Measurements from ENCODE around the gene TM6SF1.
"Not testable (repeated sequence)": the region's sequence is repeated elsewhere in the genome, so short reads cannot be mapped to it uniquely, and the experiment has no call there.

TM6SF1 gene

GRCh38 chr15:83106994-83107840, at the start of gene TM6SF1:
Gene TM6SF1, plus strand, starts transcription at chr15:83107645. Its CDS starts 36 bp downstream, at chr15:83107681.
- DNase-seq (ENCODE audit: low read depth), result no peak

GRCh38 chr15:83057696-83058376, 49.6 kb upstream of the TM6SF1 start:
- DNase-seq (ENCODE audit: low read depth), result no peak

- DNase-seq (ENCODE audit: low read depth), result peak; percentile 62
These were observed 45.8 kb upstream of the TM6SF1 start for GRCh38 chr15:83061680-83062079.

GRCh38 chr15:83062768-83063180, 44.7 kb upstream of the TM6SF1 start:
- DNase-seq (ENCODE audit: low read depth), result no peak

- DNase-seq (ENCODE audit: low read depth), result no peak
These were observed 43.9 kb upstream of the TM6SF1 start for GRCh38 chr15:83063551-83063950.

- no peak for DNase-seq (ENCODE audit: low read depth)
These were observed 42.6 kb upstream of the TM6SF1 start for GRCh38 chr15:83064859-83065258.

GRCh38 chr15:83065431-83065830, 42.0 kb upstream of the TM6SF1 start:
- no peak for DNase-seq (ENCODE audit: low read depth)

GRCh38 chr15:83066034-83066733, 41.3 kb upstream of the TM6SF1 start:
- no peak for DNase-seq (ENCODE audit: low read depth)

GRCh38 chr15:83066734-83067637, 40.5 kb upstream of the TM6SF1 start, which contains the start of gene BTBD1:
Gene BTBD1, minus strand, starts transcription at chr15:83067252. Its CDS starts 101 bp downstream, at chr15:83067151.
- peak; percentile 91 for DNase-seq (ENCODE audit: low read depth)

- no peak for DNase-seq (ENCODE audit: low read depth)
These were observed 39.8 kb upstream of the TM6SF1 start for GRCh38 chr15:83067638-83067962.

GRCh38 chr15:83068054-83068453, 39.4 kb upstream of the TM6SF1 start:
- DNase-seq (ENCODE audit: low read depth), result no peak

- not testable (repeated sequence) for DNase-seq (ENCODE audit: low read depth)
These were observed 38.2 kb upstream of the TM6SF1 start for GRCh38 chr15:83069211-83069642.

GRCh38 chr15:83077491-83078230, 29.8 kb upstream of the TM6SF1 start:
- DNase-seq (ENCODE audit: low read depth), result no peak

- DNase-seq (ENCODE audit: low read depth), result no peak
These were observed 28.7 kb upstream of the TM6SF1 start for GRCh38 chr15:83078712-83079111.

GRCh38 chr15:83081256-83082014, 26.0 kb upstream of the TM6SF1 start:
- no peak for DNase-seq (ENCODE audit: low read depth)

GRCh38 chr15:83082730-83083386, 24.6 kb upstream of the TM6SF1 start:
- no peak for DNase-seq (ENCODE audit: low read depth)

- not testable (repeated sequence) for DNase-seq (ENCODE audit: low read depth)
These were observed 22.0 kb upstream of the TM6SF1 start for GRCh38 chr15:83085461-83085860.

- not testable (repeated sequence) for DNase-seq (ENCODE audit: low read depth)
These were observed 21.4 kb upstream of the TM6SF1 start for GRCh38 chr15:83085864-83086552.

- no peak for DNase-seq (ENCODE audit: low read depth)
These were observed 19.9 kb upstream of the TM6SF1 start for GRCh38 chr15:83087576-83087975.

All from GM04504 (cell line).